Lower lobe of right lung (tissue), 2 donors: ENCODE results near the gene EPN2. TPM values are rescaled to one million over a fixed set of nuclear protein-coding genes. Genes with fewer than 3 reads are reported as not detected.

Experiments used
- ATAC-seq, 2 donors: fragments of 200-7000 bp; cut with Tn5 transposase; one replicate each; pipeline ENCODE4 v1.9.1; 2020 to 2022; ENCODE audit warnings: mild to moderate bottlenecking in 2 of 2, moderate library complexity in 2 of 2
- DNase-seq: peaks from one replicate; pipeline ENCODE4 v3.0.0-alpha.2; 2020
- H3K27ac ChIP-seq: fragments of 200-600 bp; one replicate; pipeline ENCODE4 v1.8.0; 2022
- H3K27me3 ChIP-seq: fragments of 200-600 bp; one replicate; pipeline ENCODE4 v1.8.0; 2022; ENCODE audit warnings: low read depth
- H3K36me3 ChIP-seq: fragments of 200-600 bp; one replicate; pipeline ENCODE4 v1.8.0; 2022; ENCODE audit warnings: mild to moderate bottlenecking
- H3K4me1 ChIP-seq: fragments of 200-600 bp; one replicate; pipeline ENCODE4 v1.8.0; 2022
- H3K4me3 ChIP-seq: fragments of 200-600 bp; one replicate; pipeline ENCODE4 v1.8.0; 2022; ENCODE audit warnings: mild to moderate bottlenecking
- H3K9me3 ChIP-seq: fragments of 200-600 bp; one replicate; pipeline ENCODE4 v1.8.0; 2022
- CTCF ChIP-seq: fragments of 200-600 bp; IDR thresholded peaks from one replicate; pipeline ENCODE4 v1.8.0; 2022; ENCODE audit warnings: antibody characterized with exemption, mild to moderate bottlenecking
- intact Hi-C: fragments of 100-400 bp; cut with DNase I; formaldehyde crosslinking; loops from one replicate; pipeline ENCODE4 v1.11.0; 2022
- total RNA-seq: library from RNA; stranded (reverse); fragmentation: NEBNext Ultra II Directional; extraction: Animal tissue kit (Norgen Biotek cat#: 25700); gene quantifications from one replicate; pipeline ENCODE4 v1.2.1, GENCODE V29; 2021
- donor health status: DM: no; HTN: yes; CAD: no; lungs with severe emphysema.

Gene EPN2
- total RNA-seq, 1 donor from 2014 or later = 66.2 TPM

- DNase-seq (peak; percentile 60), ATAC-seq (peak; percentile 61 to 63)
- H3K36me3 ChIP-seq = peaks cover 41% of the 10 kb centered on the region
- TF ChIP-seq CTCF = peak; percentile 35
- peak overlapping the region; percentile 24 for H3K27ac ChIP-seq
- H3K4me1 ChIP-seq = peaks cover 11% of the 10 kb centered on the region
- no peak overlapping the region for H3K4me3 ChIP-seq
- H3K27me3 ChIP-seq = no peaks in the 10 kb centered on the region
- H3K9me3 ChIP-seq = no peaks in the 10 kb centered on the region
- intact Hi-C loops = no loop called here
These were observed 80.4 kb downstream of the EPN2 start for GRCh38 chr17:19317359-19318095.

- TF ChIP-seq CTCF = no peak
These were observed 81.4 kb downstream of the EPN2 start for GRCh38 chr17:19318611-19319010.

GRCh38 chr17:19319771-19320505, 82.8 kb downstream of the EPN2 start:
- no peaks in the 10 kb centered on the region for H3K9me3 ChIP-seq
- intact Hi-C loops = no loop called here
- DNase-seq (peak; percentile 26), ATAC-seq (no peak)
- no peak overlapping the region for H3K4me3 ChIP-seq
- TF ChIP-seq CTCF = no peak
- no peaks in the 10 kb centered on the region for H3K27me3 ChIP-seq
- H3K36me3 ChIP-seq = peaks cover 29% of the 10 kb centered on the region
- no peak overlapping the region for H3K27ac ChIP-seq
- peaks cover 11% of the 10 kb centered on the region for H3K4me1 ChIP-seq

More at GRCh38 chr17:19318611-19319010, 81.4 kb downstream of the EPN2 start:
- intact Hi-C loops = no loop called here
- ATAC-seq (no peak), DNase-seq (peak; percentile 11)
- peaks cover 35% of the 10 kb centered on the region for H3K36me3 ChIP-seq
- peaks cover 11% of the 10 kb centered on the region for H3K4me1 ChIP-seq
- H3K27me3 ChIP-seq = no peaks in the 10 kb centered on the region
- no peaks in the 10 kb centered on the region for H3K9me3 ChIP-seq
- no peak overlapping the region for H3K4me3 ChIP-seq
- H3K27ac ChIP-seq = no peak overlapping the region

- Histone ChIP-seq H3K36me3 (peaks cover 25% of the 10 kb centered on the region), H3K27me3 (no peaks in the 10 kb centered on the region), H3K9me3 (peaks cover 4% of the 10 kb centered on the region), H3K4me3 (no peak overlapping the region), H3K4me1 (peaks cover 11% of the 10 kb centered on the region), H3K27ac (no peak overlapping the region)
- DNase-seq = no peak
- no peak for ATAC-seq
- intact Hi-C loops = no loop called here
- no peak for TF ChIP-seq CTCF
These were observed 83.7 kb downstream of the EPN2 start for GRCh38 chr17:19320876-19321275.

- DNase-seq (no peak), ATAC-seq (no peak)
- Histone ChIP-seq H3K36me3 (peaks cover 18% of the 10 kb centered on the region), H3K27ac (no peak overlapping the region), H3K9me3 (peaks cover 4% of the 10 kb centered on the region), H3K27me3 (no peaks in the 10 kb centered on the region), H3K4me3 (no peak overlapping the region), H3K4me1 (peaks cover 11% of the 10 kb centered on the region)
- TF ChIP-seq CTCF = no peak
- intact Hi-C loops = no loop called here
These were observed 84.4 kb downstream of the EPN2 start for GRCh38 chr17:19321481-19322128.
